ENCODE measurements around the gene PGAP1. TPM values are rescaled to one million over a fixed set of nuclear protein-coding genes. Genes with fewer than 3 reads are reported as not detected.

PGAP1 gene
- total RNA-seq, 1 experiment from 2014 or later: 3.5 TPM

DNA sequence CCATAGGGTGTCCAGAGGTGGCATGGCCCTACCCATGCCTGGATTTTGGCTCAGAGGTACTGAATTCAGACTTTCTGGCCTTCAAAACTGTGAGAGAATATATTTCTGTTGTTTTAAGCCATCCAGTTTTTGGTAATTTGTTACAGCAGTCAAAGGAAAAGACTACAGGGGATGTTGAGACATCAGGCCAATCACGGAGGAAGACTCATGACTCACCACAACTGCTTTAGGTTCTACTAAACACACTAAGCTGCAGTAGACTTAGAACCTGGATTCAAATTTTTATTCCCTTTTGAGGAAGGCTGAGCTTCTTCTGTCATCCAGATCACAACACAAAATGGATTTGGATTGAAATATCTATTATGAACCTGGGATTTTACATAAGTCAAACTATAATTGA, 105.3 kb downstream of the PGAP1 start:
- no peak overlapping the region for H2AFZ ChIP-seq (ENCODE audit: low read length)
- no peak overlapping the region for H3K4me2 ChIP-seq (ENCODE audit: low read length)
- H3K79me2 ChIP-seq (ENCODE audit: low read length): no peaks in the 10 kb centered on the region
- CTCF ChIA-PET: no interaction called here
- no peak overlapping the region for H3K9ac ChIP-seq (ENCODE audit: low read length)
- TF ChIP-seq, protein P1, sequence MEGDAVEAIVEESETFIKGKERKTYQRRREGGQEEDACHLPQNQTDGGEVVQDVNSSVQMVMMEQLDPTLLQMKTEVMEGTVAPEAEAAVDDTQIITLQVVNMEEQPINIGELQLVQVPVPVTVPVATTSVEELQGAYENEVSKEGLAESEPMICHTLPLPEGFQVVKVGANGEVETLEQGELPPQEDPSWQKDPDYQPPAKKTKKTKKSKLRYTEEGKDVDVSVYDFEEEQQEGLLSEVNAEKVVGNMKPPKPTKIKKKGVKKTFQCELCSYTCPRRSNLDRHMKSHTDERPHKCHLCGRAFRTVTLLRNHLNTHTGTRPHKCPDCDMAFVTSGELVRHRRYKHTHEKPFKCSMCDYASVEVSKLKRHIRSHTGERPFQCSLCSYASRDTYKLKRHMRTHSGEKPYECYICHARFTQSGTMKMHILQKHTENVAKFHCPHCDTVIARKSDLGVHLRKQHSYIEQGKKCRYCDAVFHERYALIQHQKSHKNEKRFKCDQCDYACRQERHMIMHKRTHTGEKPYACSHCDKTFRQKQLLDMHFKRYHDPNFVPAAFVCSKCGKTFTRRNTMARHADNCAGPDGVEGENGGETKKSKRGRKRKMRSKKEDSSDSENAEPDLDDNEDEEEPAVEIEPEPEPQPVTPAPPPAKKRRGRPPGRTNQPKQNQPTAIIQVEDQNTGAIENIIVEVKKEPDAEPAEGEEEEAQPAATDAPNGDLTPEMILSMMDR (conservative IDR thresholded peaks at IDR 0.05; ENCODE audit: low read depth, low read length): no peak
- TF ChIP-seq EZH2 (IDR thresholded peaks at IDR 0.05; ENCODE audit: low read length, unreplicated experiment): no peak
- no peak for TF ChIP-seq EZH2phosphoT487 (IDR thresholded peaks at IDR 0.05; ENCODE audit: borderline replicate concordance, low read length)
- intact Hi-C loops (cut with micrococcal nuclease): no loop called here
- no peaks in the 10 kb centered on the region for H3K27me3 ChIP-seq (ENCODE audit: low read length)
- H3K4me1 ChIP-seq (ENCODE audit: insufficient read depth, low read length): peaks cover 10% of the 10 kb centered on the region; the same call in 1 of the 2 replicates
- ATAC-seq (no peak), DNase-seq (no peak)
- H4K20me1 ChIP-seq (ENCODE audit: low read length): no peaks in the 10 kb centered on the region
- H3K4me3 ChIP-seq (ENCODE audit: low read length): no peak overlapping the region
- H3K9me2 ChIP-seq (replicated peaks; ENCODE audit: low read length): no peaks in the 10 kb centered on the region
- no peaks in the 10 kb centered on the region for H3F3A ChIP-seq (ENCODE audit: low read length, unreplicated experiment)
- no TSS peak for BruUV-seq (replicated peaks)
- H3K36me3 ChIP-seq (ENCODE audit: low read depth, low read length): no peaks in the 10 kb centered on the region
- H3K9me3 ChIP-seq (ENCODE audit: low read length): peaks cover 4% of the 10 kb centered on the region; the same call in 1 of the 2 replicates
- no peak overlapping the region for H3K27ac ChIP-seq (ENCODE audit: low read length)
- POLR2A ChIA-PET (ENCODE audit: unreplicated experiment): no interaction called here

DNA sequence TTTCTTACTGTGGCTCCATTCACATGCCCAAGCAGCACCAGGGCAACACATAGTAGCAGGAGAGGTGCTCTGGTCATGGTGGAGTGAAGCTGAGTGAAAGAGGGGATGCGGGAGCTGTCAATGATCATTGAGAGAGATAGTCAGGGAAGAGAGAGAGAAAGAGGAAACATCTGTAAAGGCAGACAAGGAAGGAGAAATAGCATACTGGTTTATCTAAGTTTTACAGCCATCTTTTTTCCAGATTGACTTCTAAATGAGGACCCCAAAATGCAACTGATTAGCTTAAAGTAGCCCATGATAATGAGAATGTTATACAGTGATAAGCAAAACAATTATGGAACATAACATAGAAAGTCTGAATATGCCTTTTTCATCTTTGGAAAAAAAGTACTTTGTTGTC, 117.2 kb downstream of the PGAP1 start, which contains the start of gene C2orf66:
C2orf66 (minus strand) TSS at position 96 of the 400 bp plus-strand sequence; CDS start at position 77, 19 bp downstream.
- Histone ChIP-seq H3K9me2 (replicated peaks; ENCODE audit: low read length) (no peaks in the 10 kb centered on the region), H3K4me2 (ENCODE audit: low read length) (no peak within 1 kb of the TSS), H3K27me3 (ENCODE audit: low read length) (no peaks in the 10 kb centered on the region), H3K27ac (ENCODE audit: low read length) (no peak within 1 kb of the TSS), H3K79me2 (ENCODE audit: low read length) (no peaks in the 10 kb centered on the region), H3F3A (ENCODE audit: low read length, unreplicated experiment) (no peaks in the 10 kb centered on the region), H3K4me1 (ENCODE audit: insufficient read depth, low read length) (no peaks in the 10 kb centered on the region), H4K20me1 (ENCODE audit: low read length) (no peaks in the 10 kb centered on the region), H3K9ac (ENCODE audit: low read length) (no peak within 1 kb of the TSS), H3K9me3 (ENCODE audit: low read length) (no peaks in the 10 kb centered on the region), H3K36me3 (ENCODE audit: low read depth, low read length) (no peaks in the 10 kb centered on the region), H2AFZ (ENCODE audit: low read length) (no peak within 1 kb of the TSS), H3K4me3 (ENCODE audit: low read length) (no peak within 1 kb of the TSS)
- ChIA-PET POLR2A (ENCODE audit: unreplicated experiment) (no interaction called here), CTCF (no interaction called here)
- no peak for TF ChIP-seq EZH2phosphoT487 (IDR thresholded peaks at IDR 0.05; ENCODE audit: borderline replicate concordance, low read length)
- TF ChIP-seq, protein P1 (conservative IDR thresholded peaks at IDR 0.05; ENCODE audit: low read depth, low read length): no peak
- no peak for TF ChIP-seq EZH2 (IDR thresholded peaks at IDR 0.05; ENCODE audit: low read length, unreplicated experiment)
- BruUV-seq (replicated peaks): no TSS peak
- intact Hi-C loops (cut with micrococcal nuclease): no loop called here
- DNase-seq: no peak
- no peak for ATAC-seq

DNA sequence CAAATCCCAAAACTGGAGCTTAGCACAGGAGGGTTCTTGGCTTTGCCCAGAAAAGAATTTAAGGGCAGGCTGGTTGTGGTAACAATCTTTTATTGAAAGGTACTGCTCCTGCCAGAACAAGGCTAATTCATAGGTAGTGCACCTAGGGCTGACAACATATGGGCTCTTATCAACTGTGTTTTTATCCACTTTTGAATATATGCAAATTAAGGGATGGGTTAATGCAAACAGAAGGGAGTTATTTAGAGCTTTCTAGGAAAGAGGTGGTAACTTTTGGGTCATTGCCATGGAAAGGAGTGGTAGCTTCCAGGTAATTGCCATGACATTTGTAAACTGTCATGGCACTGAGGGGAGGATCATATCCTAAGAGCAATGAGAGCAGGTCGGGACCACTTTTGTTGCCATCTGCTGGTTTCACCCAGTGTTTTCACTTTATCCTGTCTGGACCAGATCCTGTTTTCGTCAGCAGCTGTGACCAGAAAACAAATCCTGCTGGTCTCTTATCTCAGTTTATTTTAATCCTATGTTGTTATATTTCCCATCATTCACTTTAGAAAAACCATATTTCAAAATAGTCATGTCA, 118.3 kb downstream of the PGAP1 start:
- no peak for ATAC-seq
- Histone ChIP-seq H3K9ac (ENCODE audit: low read length) (no peak overlapping the region), H3K4me3 (ENCODE audit: low read length) (no peak overlapping the region), H3K36me3 (ENCODE audit: low read depth, low read length) (no peaks in the 10 kb centered on the region), H3K4me2 (ENCODE audit: low read length) (no peak overlapping the region), H3K9me3 (ENCODE audit: low read length) (no peaks in the 10 kb centered on the region), H4K20me1 (ENCODE audit: low read length) (no peaks in the 10 kb centered on the region), H3K27me3 (ENCODE audit: low read length) (no peaks in the 10 kb centered on the region), H2AFZ (ENCODE audit: low read length) (no peak overlapping the region), H3K27ac (ENCODE audit: low read length) (no peak overlapping the region), H3K79me2 (ENCODE audit: low read length) (no peaks in the 10 kb centered on the region), H3F3A (ENCODE audit: low read length, unreplicated experiment) (no peaks in the 10 kb centered on the region), H3K9me2 (replicated peaks; ENCODE audit: low read length) (no peaks in the 10 kb centered on the region), H3K4me1 (ENCODE audit: insufficient read depth, low read length) (no peaks in the 10 kb centered on the region)
- BruUV-seq (replicated peaks): no TSS peak
- POLR2A ChIA-PET (ENCODE audit: unreplicated experiment): no interaction called here
- DNase-seq: no peak
- intact Hi-C loops (cut with micrococcal nuclease): no loop called here
- no peak for TF ChIP-seq EZH2 (IDR thresholded peaks at IDR 0.05; ENCODE audit: low read length, unreplicated experiment)
- TF ChIP-seq EZH2phosphoT487 (IDR thresholded peaks at IDR 0.05; ENCODE audit: borderline replicate concordance, low read length): no peak
- TF ChIP-seq, protein P1 (conservative IDR thresholded peaks at IDR 0.05; ENCODE audit: low read depth, low read length): no peak
- CTCF ChIA-PET: no interaction called here

All from PC-3 (cell line).